Retinal pigment epithelial cell (primary cell): ENCODE data around the gene PPT1.

ENCODE experiments used
- DNase-seq: peaks from one replicate; pipeline ENCODE4 v3.0.0-alpha.2; 2010; ENCODE audit warnings: low read depth
- H3K4me3 ChIP-seq: 2 replicates; pipeline ENCODE4 v1.5.1; 2011; ENCODE audit warnings: mild to moderate bottlenecking, low read length, control low read depth, moderate library complexity
- TF ChIP-seq, protein P1 (sequence below): conservative IDR thresholded peaks from 2 replicates; pipeline ENCODE4 v1.5.1; 2011; ENCODE audit warnings: low read depth, low read length, control low read depth, inconsistent platforms

Gene PPT1

DNA sequence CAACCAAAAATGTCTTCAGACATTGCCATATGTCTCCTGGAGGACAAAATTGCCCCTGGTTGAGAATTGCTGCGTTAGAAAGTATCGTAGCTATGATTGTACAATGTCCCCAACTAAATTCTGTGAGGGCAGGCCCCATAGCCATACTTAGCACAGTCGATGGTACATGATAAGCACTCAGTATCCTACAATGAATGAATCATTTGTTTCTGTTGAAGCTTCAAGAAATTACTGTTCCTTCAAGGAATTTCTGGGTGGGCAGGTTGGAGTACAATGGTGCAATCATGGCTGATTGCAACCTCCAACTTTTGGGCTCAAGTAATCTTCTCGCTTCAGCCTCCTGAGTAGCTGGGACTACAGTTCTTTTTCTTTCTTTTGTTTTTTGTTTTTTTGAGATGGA, 51.9 kb downstream of the PPT1 start:
- H3K4me3 ChIP-seq, result no peak overlapping the region
- TF ChIP-seq, protein P1, sequence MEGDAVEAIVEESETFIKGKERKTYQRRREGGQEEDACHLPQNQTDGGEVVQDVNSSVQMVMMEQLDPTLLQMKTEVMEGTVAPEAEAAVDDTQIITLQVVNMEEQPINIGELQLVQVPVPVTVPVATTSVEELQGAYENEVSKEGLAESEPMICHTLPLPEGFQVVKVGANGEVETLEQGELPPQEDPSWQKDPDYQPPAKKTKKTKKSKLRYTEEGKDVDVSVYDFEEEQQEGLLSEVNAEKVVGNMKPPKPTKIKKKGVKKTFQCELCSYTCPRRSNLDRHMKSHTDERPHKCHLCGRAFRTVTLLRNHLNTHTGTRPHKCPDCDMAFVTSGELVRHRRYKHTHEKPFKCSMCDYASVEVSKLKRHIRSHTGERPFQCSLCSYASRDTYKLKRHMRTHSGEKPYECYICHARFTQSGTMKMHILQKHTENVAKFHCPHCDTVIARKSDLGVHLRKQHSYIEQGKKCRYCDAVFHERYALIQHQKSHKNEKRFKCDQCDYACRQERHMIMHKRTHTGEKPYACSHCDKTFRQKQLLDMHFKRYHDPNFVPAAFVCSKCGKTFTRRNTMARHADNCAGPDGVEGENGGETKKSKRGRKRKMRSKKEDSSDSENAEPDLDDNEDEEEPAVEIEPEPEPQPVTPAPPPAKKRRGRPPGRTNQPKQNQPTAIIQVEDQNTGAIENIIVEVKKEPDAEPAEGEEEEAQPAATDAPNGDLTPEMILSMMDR, result no peak
- DNase-seq, result no peak

GRCh38 chr1:40044110-40044509, 52.9 kb downstream of the PPT1 start:
- no peak overlapping the region for H3K4me3 ChIP-seq
- DNase-seq, result no peak
- TF ChIP-seq, protein P1, result no peak

- H3K4me3 ChIP-seq, result no peak overlapping the region
- TF ChIP-seq, protein P1, result no peak
- DNase-seq, result no peak
These were observed 54.7 kb downstream of the PPT1 start for GRCh38 chr1:40042341-40042740.

GRCh38 chr1:40041466-40041838, 55.6 kb downstream of the PPT1 start:
- DNase-seq, result no peak
- peak overlapping the region; percentile 99 for H3K4me3 ChIP-seq
- TF ChIP-seq, protein P1, result no peak

DNA sequence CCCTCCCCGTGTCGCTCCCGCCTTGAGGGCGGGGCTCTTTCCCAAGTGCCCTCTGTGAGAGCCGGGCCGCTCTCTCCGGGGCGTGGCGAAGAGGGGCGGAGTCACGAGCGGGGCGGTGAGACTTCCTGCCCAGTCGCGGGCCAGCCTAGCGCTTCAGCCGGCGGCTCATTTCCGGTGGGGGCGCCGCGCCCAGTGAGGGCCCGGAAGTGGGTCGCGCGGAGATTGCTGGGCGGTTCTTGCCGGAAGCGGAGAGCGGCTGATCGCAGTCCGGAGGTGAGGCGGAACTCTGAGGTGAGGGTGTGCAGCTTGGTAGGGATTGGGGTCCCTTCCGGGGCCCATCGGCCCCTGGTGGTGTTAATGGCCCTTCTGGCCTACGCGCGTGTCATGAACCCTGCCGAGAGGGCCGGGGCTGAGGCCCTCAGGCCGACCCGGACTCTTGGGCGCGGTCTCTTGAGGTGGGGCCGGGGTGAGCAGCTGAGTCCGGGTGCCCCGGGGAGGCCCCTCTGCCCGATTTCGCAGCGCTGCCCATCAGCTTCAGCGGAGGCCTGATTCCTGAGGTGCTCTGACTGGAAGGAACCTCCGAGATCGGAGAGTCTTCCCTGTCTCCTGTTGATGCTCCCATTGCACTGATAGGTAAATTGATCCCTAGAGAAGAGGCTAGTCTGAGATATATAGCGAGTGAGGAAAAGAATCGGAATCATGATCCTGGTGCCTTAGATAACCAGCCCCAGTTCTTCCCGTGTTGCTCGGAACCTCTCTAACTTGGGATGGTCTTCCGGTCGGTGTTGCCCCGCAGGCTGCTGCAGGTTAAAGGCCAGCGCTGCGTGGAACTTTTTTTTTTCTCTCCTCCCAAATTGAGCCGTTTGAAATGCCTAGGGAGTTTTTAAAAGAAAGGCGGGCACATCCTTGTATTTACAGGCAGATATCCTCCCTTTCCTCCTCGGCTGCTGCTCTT, 56.3 kb downstream of the PPT1 start, which contains the start of gene CAP1:
CAP1 (plus strand) TSS at position 219 of the 955 bp plus-strand sequence. CDS start 18,618 bp downstream, outside the sequence.
- peak; percentile 94 for DNase-seq
- peak within 1 kb of the TSS; percentile 99 for H3K4me3 ChIP-seq
- TF ChIP-seq, protein P1, result no peak

- TF ChIP-seq, protein P1, result no peak
- peak overlapping the region; percentile 82 for H3K4me3 ChIP-seq
- peak; percentile 35 for DNase-seq
These were observed 57.1 kb downstream of the PPT1 start for GRCh38 chr1:40039757-40040510.
